ENCODE data around the gene SPAG17.

The SPAG17 gene

DNA sequence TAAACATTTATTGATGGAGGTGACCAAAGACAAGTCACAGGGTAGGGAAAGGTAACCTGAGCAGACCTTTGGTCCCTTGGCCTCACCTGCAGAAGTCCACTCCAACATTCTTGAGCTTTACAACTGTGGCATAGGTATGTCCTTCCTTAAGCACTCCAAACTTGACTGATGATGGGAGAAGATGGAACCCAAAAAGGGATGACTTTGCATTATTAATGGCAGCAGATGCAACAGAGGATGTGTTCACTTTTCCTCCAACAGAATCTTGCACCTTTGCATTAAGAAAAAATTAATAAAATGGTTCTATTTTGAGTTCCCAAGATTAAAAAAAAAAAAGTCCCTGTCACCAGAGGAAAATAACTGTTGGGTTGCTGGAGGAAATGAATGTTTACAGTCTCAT is 213.3 kb downstream of the SPAG17 start:
- Mint-ChIP-seq H3K36me3 (ENCODE audit: insufficient read depth) (no peaks in the 10 kb centered on the region), H3K27ac (ENCODE audit: low read depth) (no peak overlapping the region), H3K9me3 (no peaks in the 10 kb centered on the region), H3K27me3 (peaks cover 17% of the 10 kb centered on the region), H3K4me3 (no peak overlapping the region), H3K4me1 (no peaks in the 10 kb centered on the region)
- no peak for DNase-seq (ENCODE audit: low spot score in 2 of 2)
- no peak for ATAC-seq (replicated peaks; ENCODE audit: extremely low read depth, poor library complexity, severe bottlenecking)

DNA sequence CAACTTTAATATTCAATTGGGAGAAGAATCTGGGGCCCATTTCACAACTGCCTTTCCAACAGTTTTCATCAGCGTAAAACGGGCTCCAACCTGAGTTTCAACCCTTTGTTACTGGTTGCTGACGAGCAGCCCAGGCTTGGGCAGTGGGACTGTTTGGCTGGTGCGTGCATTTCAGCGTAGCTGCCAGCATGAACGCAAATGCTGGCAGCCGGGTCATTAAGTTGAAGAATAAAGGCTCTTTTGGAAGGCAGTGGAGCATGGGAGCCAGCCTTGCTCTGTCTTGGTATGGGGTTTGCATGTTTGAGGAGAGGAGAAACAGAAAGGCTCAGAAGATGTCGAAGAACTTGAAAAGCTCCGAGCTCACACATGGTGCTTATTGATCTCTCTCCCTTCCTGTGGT is 214.8 kb downstream of the SPAG17 start:
- H3K4me3 Mint-ChIP-seq = no peak overlapping the region
- ATAC-seq (replicated peaks; ENCODE audit: extremely low read depth, poor library complexity, severe bottlenecking) (no peak), DNase-seq (ENCODE audit: low spot score in 2 of 2) (no peak)
- no peak overlapping the region for H3K27ac Mint-ChIP-seq (ENCODE audit: low read depth)
- no peaks in the 10 kb centered on the region for H3K4me1 Mint-ChIP-seq
- no peaks in the 10 kb centered on the region for H3K9me3 Mint-ChIP-seq
- peaks cover 17% of the 10 kb centered on the region for H3K27me3 Mint-ChIP-seq
- H3K36me3 Mint-ChIP-seq (ENCODE audit: insufficient read depth) = no peaks in the 10 kb centered on the region

- H3K4me1 Mint-ChIP-seq = no peaks in the 10 kb centered on the region
- no peaks in the 10 kb centered on the region for H3K36me3 Mint-ChIP-seq (ENCODE audit: insufficient read depth)
- H3K27ac Mint-ChIP-seq (ENCODE audit: low read depth) = no peak overlapping the region
- DNase-seq (ENCODE audit: low spot score in 2 of 2) (no peak), ATAC-seq (replicated peaks; ENCODE audit: extremely low read depth, poor library complexity, severe bottlenecking) (no peak)
- H3K27me3 Mint-ChIP-seq = peaks cover 4% of the 10 kb centered on the region
- no peak overlapping the region for H3K4me3 Mint-ChIP-seq
- H3K9me3 Mint-ChIP-seq = no peaks in the 10 kb centered on the region
Observed at GRCh38 chr1:117967881-117968280, 217.1 kb downstream of the SPAG17 start.

DNA sequence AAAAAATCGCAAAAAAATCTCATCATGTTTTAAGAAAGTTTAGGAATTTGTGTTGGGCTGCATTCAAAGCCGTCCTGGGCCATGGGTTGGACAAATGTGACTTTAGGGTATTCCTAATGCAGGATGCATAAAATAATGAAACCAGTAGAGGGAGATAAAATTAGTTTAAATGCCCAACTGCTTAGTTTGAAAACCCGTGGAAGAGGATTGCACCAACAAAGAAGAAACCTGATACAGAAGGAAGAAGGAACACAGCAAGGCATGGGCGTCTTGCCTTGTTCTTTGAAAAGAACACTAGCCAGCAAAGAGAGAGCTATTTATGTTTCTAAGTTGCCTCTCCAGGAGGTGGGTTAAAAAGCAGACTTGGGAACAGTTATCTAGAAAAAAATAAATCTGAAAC is 217.6 kb downstream of the SPAG17 start:
- DNase-seq (ENCODE audit: low spot score in 2 of 2) (no peak), ATAC-seq (replicated peaks; ENCODE audit: extremely low read depth, poor library complexity, severe bottlenecking) (no peak)
- Mint-ChIP-seq H3K27ac (ENCODE audit: low read depth) (no peak overlapping the region), H3K4me1 (no peaks in the 10 kb centered on the region), H3K27me3 (no peaks in the 10 kb centered on the region), H3K9me3 (no peaks in the 10 kb centered on the region), H3K4me3 (no peak overlapping the region), H3K36me3 (ENCODE audit: insufficient read depth) (no peaks in the 10 kb centered on the region)

DNA sequence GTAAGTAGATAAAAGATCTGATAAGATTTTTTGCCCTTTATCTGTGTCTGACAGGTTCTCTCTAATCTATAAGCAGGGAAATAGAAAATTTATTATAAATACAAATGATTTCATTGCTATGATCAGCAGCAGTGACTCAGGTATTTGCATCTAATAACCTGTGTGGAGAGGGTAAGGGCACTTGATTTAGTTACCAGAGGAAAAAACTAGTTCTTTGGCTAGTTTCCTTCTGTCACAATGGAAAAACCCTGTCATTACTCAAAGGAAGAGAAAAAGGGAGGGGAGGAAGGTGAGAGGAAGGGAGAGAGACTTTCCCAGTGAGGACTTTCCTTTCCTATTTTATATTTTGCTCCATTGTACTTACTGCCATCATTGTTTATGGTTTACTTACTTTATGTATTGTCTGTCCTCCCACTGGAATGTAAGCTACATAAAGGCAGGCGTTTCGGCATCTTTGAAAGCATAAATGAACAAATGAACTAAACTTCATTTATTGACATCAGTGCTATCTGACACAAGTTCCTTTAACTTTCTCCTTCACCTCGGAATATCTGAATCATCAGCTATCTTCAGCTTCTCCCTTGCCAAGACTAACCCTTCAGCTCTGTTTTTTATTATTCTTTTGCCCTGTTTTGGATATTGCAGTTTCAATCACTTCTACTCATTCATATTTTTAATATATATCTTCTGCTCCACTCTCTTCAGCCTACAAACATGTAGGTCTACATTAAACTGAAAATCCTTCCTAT is 220.6 kb downstream of the SPAG17 start:
- no peak overlapping the region for H3K27ac Mint-ChIP-seq (ENCODE audit: low read depth)
- peaks cover 3% of the 10 kb centered on the region for H3K36me3 Mint-ChIP-seq (ENCODE audit: insufficient read depth)
- ATAC-seq (replicated peaks; ENCODE audit: extremely low read depth, poor library complexity, severe bottlenecking) = no peak
- DNase-seq (ENCODE audit: low spot score in 2 of 2) = no peak
- H3K4me3 Mint-ChIP-seq = no peak overlapping the region
- no peaks in the 10 kb centered on the region for H3K9me3 Mint-ChIP-seq
- H3K27me3 Mint-ChIP-seq = no peaks in the 10 kb centered on the region
- H3K4me1 Mint-ChIP-seq = no peaks in the 10 kb centered on the region

DNA sequence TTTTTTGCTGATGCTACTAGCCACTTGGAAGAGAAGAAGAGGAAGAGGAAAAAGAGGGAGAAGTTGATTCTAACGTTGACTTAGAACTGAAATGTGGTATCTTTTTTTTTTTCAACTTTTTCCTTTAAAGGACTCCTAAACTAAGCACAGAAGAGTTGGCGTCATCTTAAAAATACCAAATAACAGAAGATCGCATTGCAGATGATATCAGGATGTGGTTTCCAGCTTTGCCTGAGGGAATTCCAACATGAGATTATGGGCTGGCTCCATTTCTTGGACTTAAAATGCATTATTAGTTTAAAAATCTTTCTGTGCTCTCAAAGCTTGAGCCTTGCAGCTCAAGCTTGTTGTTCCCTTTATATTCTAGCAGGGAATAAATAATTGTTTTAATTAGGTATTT is 225.7 kb downstream of the SPAG17 start:
- no peak for DNase-seq (ENCODE audit: low spot score in 2 of 2)

DNA sequence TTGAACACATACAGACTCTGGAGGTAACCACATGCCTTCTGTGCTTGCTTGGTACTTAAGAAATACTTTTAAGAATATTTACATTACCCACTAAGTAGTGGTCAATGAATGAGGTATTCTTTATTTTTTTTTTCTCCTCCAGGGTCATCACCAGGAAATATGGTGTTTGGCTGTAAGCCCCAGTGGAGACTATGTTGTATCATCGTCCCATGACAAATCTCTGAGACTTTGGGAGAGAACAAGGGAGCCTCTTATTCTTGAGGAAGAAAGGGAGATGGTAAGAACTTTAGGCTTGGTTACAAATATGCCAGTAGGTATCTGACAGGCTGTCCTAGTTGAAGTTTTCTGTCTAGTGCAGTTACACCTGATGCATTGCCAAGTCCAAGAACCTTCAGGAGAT is 232.6 kb downstream of the SPAG17 start:
- peaks cover 80% of the 10 kb centered on the region for H3K36me3 Mint-ChIP-seq (ENCODE audit: insufficient read depth)
- H3K27me3 Mint-ChIP-seq = no peaks in the 10 kb centered on the region
- no peak for DNase-seq (ENCODE audit: low spot score in 2 of 2)
- H3K27ac Mint-ChIP-seq (ENCODE audit: low read depth) = no peak overlapping the region
- no peak overlapping the region for H3K4me3 Mint-ChIP-seq
- no peaks in the 10 kb centered on the region for H3K4me1 Mint-ChIP-seq
- ATAC-seq (replicated peaks; ENCODE audit: extremely low read depth, poor library complexity, severe bottlenecking) = no peak
- no peaks in the 10 kb centered on the region for H3K9me3 Mint-ChIP-seq

More for the DNA sequence above, 225.7 kb downstream of the SPAG17 start:
- H3K4me1 Mint-ChIP-seq = no peaks in the 10 kb centered on the region
- H3K9me3 Mint-ChIP-seq = no peaks in the 10 kb centered on the region
- no peak overlapping the region for H3K4me3 Mint-ChIP-seq
- H3K27me3 Mint-ChIP-seq = no peaks in the 10 kb centered on the region
- peaks cover 36% of the 10 kb centered on the region for H3K36me3 Mint-ChIP-seq (ENCODE audit: insufficient read depth)
- no peak for ATAC-seq (replicated peaks; ENCODE audit: extremely low read depth, poor library complexity, severe bottlenecking)
- no peak overlapping the region for H3K27ac Mint-ChIP-seq (ENCODE audit: low read depth)

GRCh38 chr1:117942293-117942692 is 242.7 kb downstream of the SPAG17 start:
- Mint-ChIP-seq H3K4me1 (peaks cover 6% of the 10 kb centered on the region), H3K9me3 (no peaks in the 10 kb centered on the region), H3K27ac (ENCODE audit: low read depth) (no peak overlapping the region), H3K4me3 (no peak overlapping the region), H3K36me3 (ENCODE audit: insufficient read depth) (peaks cover 70% of the 10 kb centered on the region), H3K27me3 (no peaks in the 10 kb centered on the region)
- ATAC-seq (replicated peaks; ENCODE audit: extremely low read depth, poor library complexity, severe bottlenecking) (no peak), DNase-seq (ENCODE audit: low spot score in 2 of 2) (no peak)

DNA sequence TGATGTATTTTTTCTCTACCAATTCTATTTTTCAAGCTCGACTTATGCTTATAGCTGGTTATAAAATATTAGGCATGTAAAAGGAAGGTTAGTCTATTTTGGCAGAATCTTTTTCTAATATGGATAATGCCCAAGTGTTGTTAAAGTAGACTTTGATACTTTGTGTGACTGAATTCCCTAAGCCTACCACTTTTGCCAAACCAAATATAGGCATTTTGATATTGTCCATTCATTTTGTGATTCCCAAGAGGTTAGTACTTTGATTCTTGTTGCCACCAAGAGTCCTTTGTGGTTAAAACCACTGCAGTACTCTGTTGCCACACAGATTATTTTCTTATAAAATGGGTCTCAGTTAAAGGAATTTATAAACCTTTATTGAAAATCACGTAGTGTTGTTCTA is 251.3 kb downstream of the SPAG17 start:
- no peak for ATAC-seq (replicated peaks; ENCODE audit: extremely low read depth, poor library complexity, severe bottlenecking)
- H3K27ac Mint-ChIP-seq (ENCODE audit: low read depth) = no peak overlapping the region

GRCh38 chr1:117932576-117932975 is 252.5 kb downstream of the SPAG17 start:
- Mint-ChIP-seq H3K36me3 (ENCODE audit: insufficient read depth) (peaks cover 28% of the 10 kb centered on the region), H3K4me1 (peaks cover 50% of the 10 kb centered on the region), H3K4me3 (no peak overlapping the region), H3K9me3 (no peaks in the 10 kb centered on the region), H3K27ac (ENCODE audit: low read depth) (no peak overlapping the region), H3K27me3 (no peaks in the 10 kb centered on the region)
- no peak for ATAC-seq (replicated peaks; ENCODE audit: extremely low read depth, poor library complexity, severe bottlenecking)
- DNase-seq (ENCODE audit: low spot score in 2 of 2) = no peak

More for the DNA sequence above, 251.3 kb downstream of the SPAG17 start:
- DNase-seq (ENCODE audit: low spot score in 2 of 2) = no peak
- no peaks in the 10 kb centered on the region for H3K27me3 Mint-ChIP-seq
- H3K4me1 Mint-ChIP-seq = peaks cover 43% of the 10 kb centered on the region
- no peaks in the 10 kb centered on the region for H3K9me3 Mint-ChIP-seq
- no peak overlapping the region for H3K4me3 Mint-ChIP-seq
- H3K36me3 Mint-ChIP-seq (ENCODE audit: insufficient read depth) = peaks cover 35% of the 10 kb centered on the region

DNA sequence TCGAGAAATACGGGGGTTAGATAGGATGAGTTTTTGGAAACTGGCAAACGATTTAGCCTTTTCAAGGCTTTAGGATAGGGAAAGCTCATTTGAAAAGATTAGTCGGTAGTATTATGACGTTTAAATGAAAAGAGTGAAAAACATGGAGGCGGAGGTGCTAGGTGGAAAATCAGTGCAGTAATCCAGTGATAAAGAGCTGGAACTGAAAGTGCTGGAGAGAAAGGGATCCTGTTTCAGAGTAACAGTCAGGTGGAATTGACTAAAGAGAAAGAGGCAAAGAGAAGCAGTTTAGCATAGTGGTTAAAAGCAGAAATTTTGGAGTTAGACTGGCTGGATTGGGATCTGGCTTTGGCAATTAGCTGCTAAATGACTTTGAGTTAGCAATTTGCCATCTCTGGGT is 254.5 kb downstream of the SPAG17 start:
- Mint-ChIP-seq H3K36me3 (ENCODE audit: insufficient read depth) (peaks cover 24% of the 10 kb centered on the region), H3K4me1 (peaks cover 56% of the 10 kb centered on the region), H3K4me3 (peak overlapping the region; percentile 94), H3K9me3 (no peaks in the 10 kb centered on the region), H3K27me3 (no peaks in the 10 kb centered on the region), H3K27ac (ENCODE audit: low read depth) (peak overlapping the region; percentile 99)
- DNase-seq (ENCODE audit: low spot score in 2 of 2) (no peak), ATAC-seq (replicated peaks; ENCODE audit: extremely low read depth, poor library complexity, severe bottlenecking) (no peak)

DNA sequence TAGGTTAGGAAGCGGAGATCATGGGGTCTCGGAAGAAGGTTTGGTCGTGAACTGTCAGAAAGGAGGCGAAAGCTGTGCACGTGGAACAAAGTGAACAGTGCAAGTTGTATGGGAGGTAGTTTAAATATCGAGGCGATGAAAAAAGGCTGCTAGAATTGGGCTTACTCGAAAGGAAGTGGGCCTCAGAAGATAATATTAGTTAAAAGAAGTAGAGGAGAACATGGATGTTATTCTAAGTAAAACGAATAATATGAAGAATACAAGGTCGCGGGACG is 254.9 kb downstream of the SPAG17 start:
- Mint-ChIP-seq H3K4me1 (peaks cover 56% of the 10 kb centered on the region), H3K36me3 (ENCODE audit: insufficient read depth) (peaks cover 24% of the 10 kb centered on the region), H3K9me3 (no peaks in the 10 kb centered on the region), H3K4me3 (peak overlapping the region; percentile 94), H3K27ac (ENCODE audit: low read depth) (peak overlapping the region; percentile 99), H3K27me3 (no peaks in the 10 kb centered on the region)
- ATAC-seq (replicated peaks; ENCODE audit: extremely low read depth, poor library complexity, severe bottlenecking) = peak; percentile 1
- no peak for DNase-seq (ENCODE audit: low spot score in 2 of 2)

DNA sequence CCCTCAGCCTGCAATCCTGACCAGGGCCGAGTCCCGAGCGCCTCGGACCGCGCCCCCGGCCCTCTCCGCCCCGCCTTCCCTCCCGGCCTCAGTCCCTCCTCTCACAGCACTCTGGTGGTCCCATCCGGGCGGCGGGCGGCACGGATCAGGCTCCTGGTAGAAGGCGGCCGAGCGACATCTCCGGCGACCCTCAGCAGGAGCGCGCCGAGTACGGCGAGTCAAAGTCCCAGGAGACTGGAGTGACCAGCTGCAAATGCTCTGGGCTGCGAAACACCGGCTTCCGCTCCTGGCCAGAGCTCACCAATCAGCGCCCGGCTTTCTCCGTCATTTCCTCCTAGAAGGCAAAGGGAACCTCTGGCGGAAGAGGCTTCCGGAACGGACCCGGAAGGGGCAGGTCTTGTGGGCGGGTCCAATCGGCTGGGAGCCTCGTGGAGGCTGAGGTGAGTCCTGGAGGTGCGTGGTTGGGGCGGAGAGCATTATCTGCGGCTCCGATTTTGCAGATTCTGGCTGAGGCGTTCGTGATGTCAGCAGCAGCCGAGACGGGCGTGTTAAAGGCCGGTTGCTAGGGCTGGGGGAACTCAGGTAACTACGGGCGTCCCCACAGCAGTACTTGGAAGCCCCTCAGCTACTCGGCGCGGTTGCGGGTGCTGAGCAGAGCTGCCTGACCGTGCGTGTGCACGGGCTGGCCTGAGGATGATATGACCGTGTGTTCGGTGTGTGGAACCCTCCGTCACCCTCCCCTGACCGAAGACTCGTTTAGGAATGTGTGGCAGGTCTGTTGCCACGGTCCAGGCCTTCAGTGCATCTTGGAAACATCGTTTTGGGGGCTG is 255.5 kb downstream of the SPAG17 start, which contains the start of the genes GDAP2 and WDR3:
Gene GDAP2, minus strand, starts transcription at position 279 of the 830 bp plus-strand sequence. CDS start 9,264 bp downstream, outside the sequence.
Gene WDR3, plus strand, starts transcription at position 397 of the 830 bp plus-strand sequence. CDS start 3,581 bp downstream, outside the sequence.
- Mint-ChIP-seq H3K4me1 (peaks cover 56% of the 10 kb centered on the region), H3K4me3 (peak within 1 kb of the TSS; percentile 94), H3K36me3 (ENCODE audit: insufficient read depth) (peaks cover 23% of the 10 kb centered on the region), H3K27ac (ENCODE audit: low read depth) (peak within 1 kb of the TSS; percentile 99), H3K9me3 (no peaks in the 10 kb centered on the region), H3K27me3 (no peaks in the 10 kb centered on the region)
- DNase-seq (ENCODE audit: low spot score in 2 of 2) = peak; percentile 90 to 93
- ATAC-seq (replicated peaks; ENCODE audit: extremely low read depth, poor library complexity, severe bottlenecking) = peak; percentile 92
